ENCODE results near the gene PPIL6.

Gene PPIL6

GRCh38 chr6:109443425-109443950 is 3.1 kb upstream of the PPIL6 start:
- H2BK5ac ChIP-seq (ENCODE audit: low read depth, low read length, poor library complexity, severe bottlenecking): no peak overlapping the region
- H2BK12ac ChIP-seq (ENCODE audit: low read length in 2 of 2): no peak overlapping the region
- H2AK5ac ChIP-seq (ENCODE audit: low read length, severe bottlenecking): no peak overlapping the region
- no peak for DNase-seq
- no peak overlapping the region for H3K27ac ChIP-seq (ENCODE audit: low read length, poor library complexity, severe bottlenecking)
- H3K18ac ChIP-seq (ENCODE audit: low read depth in 1 of 2, low read length in 2 of 2): no peak overlapping the region
- no peak overlapping the region for H2BK15ac ChIP-seq (ENCODE audit: low read depth, poor library complexity, severe bottlenecking)
- no peak overlapping the region for H3K4me3 ChIP-seq (ENCODE audit: insufficient read depth in 1 of 2, low read depth in 1 of 2, low read length in 2 of 2)
- no peak overlapping the region for H2AFZ ChIP-seq (ENCODE audit: low read depth, low read length)
- H3K4ac ChIP-seq (ENCODE audit: low read depth in 1 of 2, low read length in 2 of 2): no peak overlapping the region
- WGBS: 95% methylated on average over 10 of the region's 10 CpGs
- H3K27me3 ChIP-seq (ENCODE audit: control insufficient read depth in 1 of 2, insufficient read depth in 1 of 2, low read length in 2 of 2): no peaks in the 10 kb centered on the region
- H4K8ac ChIP-seq (ENCODE audit: low read length): no peak overlapping the region
- H3K4me2 ChIP-seq (ENCODE audit: low read length, poor library complexity, severe bottlenecking): no peak overlapping the region
- peaks cover 26% of the 10 kb centered on the region for H3K79me1 ChIP-seq (replicated peaks; ENCODE audit: low read length, poor library complexity, severe bottlenecking)
- no peak overlapping the region for H3K14ac ChIP-seq (ENCODE audit: low read length in 2 of 2)
- H2BK120ac ChIP-seq (ENCODE audit: low read depth, low read length): no peak overlapping the region
- H3K9me3 ChIP-seq (ENCODE audit: control insufficient read depth, low read length): no peaks in the 10 kb centered on the region
- no peak overlapping the region for H4K91ac ChIP-seq (ENCODE audit: low read length)
- H3K4me1 ChIP-seq (ENCODE audit: control insufficient read depth, insufficient read depth, low read depth, low read length): peaks cover 15% of the 10 kb centered on the region
- no peak overlapping the region for H3K23ac ChIP-seq (ENCODE audit: low read length in 2 of 2)
- no peak overlapping the region for H3K9ac ChIP-seq (ENCODE audit: low read length)
- peaks cover 57 to 66% of the 10 kb centered on the region in 2 experiments for H3K36me3 ChIP-seq (ENCODE audit: control insufficient read depth in 1 of 2, insufficient read depth in 2 of 2, low read depth in 1 of 2, low read length in 2 of 2)

- Histone ChIP-seq H3K9me3 (ENCODE audit: control insufficient read depth, low read length) (no peaks in the 10 kb centered on the region), H2BK15ac (ENCODE audit: low read depth, poor library complexity, severe bottlenecking) (no peak overlapping the region), H4K91ac (ENCODE audit: low read length) (no peak overlapping the region), H2BK120ac (ENCODE audit: low read depth, low read length) (no peak overlapping the region), H3K14ac (ENCODE audit: low read length in 2 of 2) (no peak overlapping the region), H2AK5ac (ENCODE audit: low read length, severe bottlenecking) (no peak overlapping the region), H3K4ac (ENCODE audit: low read depth in 1 of 2, low read length in 2 of 2) (no peak overlapping the region), H3K79me1 (replicated peaks; ENCODE audit: low read length, poor library complexity, severe bottlenecking) (peaks cover 26% of the 10 kb centered on the region), H3K4me1 (ENCODE audit: control insufficient read depth, insufficient read depth, low read depth, low read length) (peaks cover 13% of the 10 kb centered on the region), H2BK5ac (ENCODE audit: low read depth, low read length, poor library complexity, severe bottlenecking) (no peak overlapping the region), H2AFZ (ENCODE audit: low read depth, low read length) (no peak overlapping the region), H2BK12ac (ENCODE audit: low read length in 2 of 2) (no peak overlapping the region), H4K8ac (ENCODE audit: low read length) (peak overlapping the region; percentile 1), H3K36me3 (ENCODE audit: control insufficient read depth in 1 of 2, insufficient read depth in 2 of 2, low read depth in 1 of 2, low read length in 2 of 2) (peaks cover 55 to 56% of the 10 kb centered on the region in 2 experiments), H3K4me2 (ENCODE audit: low read length, poor library complexity, severe bottlenecking) (no peak overlapping the region), H3K27me3 (ENCODE audit: control insufficient read depth in 1 of 2, insufficient read depth in 1 of 2, low read length in 2 of 2) (no peaks in the 10 kb centered on the region), H3K4me3 (ENCODE audit: insufficient read depth in 1 of 2, low read depth in 1 of 2, low read length in 2 of 2) (peak overlapping the region in 1 of 2 experiments; percentile 87), H3K9ac (ENCODE audit: low read length) (no peak overlapping the region), H3K23ac (ENCODE audit: low read length in 2 of 2) (no peak overlapping the region), H3K27ac (ENCODE audit: low read length, poor library complexity, severe bottlenecking) (no peak overlapping the region), H3K18ac (ENCODE audit: low read depth in 1 of 2, low read length in 2 of 2) (no peak overlapping the region)
- no peak for DNase-seq
- 83% methylated on average over 6 of the region's 6 CpGs for WGBS
Measured at GRCh38 chr6:109442393-109442924, 2.0 kb upstream of the PPIL6 start.

- H3K14ac ChIP-seq (ENCODE audit: low read length in 2 of 2): peak overlapping the region; percentile 82 to 94
- peak overlapping the region; percentile 90 for H2AFZ ChIP-seq (ENCODE audit: low read depth, low read length)
- H2BK12ac ChIP-seq (ENCODE audit: low read length in 2 of 2): peak overlapping the region in 1 of 2 experiments; percentile 37
- H2BK15ac ChIP-seq (ENCODE audit: low read depth, poor library complexity, severe bottlenecking): peak overlapping the region; percentile 91
- H3K4me3 ChIP-seq (ENCODE audit: insufficient read depth in 1 of 2, low read depth in 1 of 2, low read length in 2 of 2): peak overlapping the region; percentile 86 to 87
- H2BK120ac ChIP-seq (ENCODE audit: low read depth, low read length): peak overlapping the region; percentile 65
- peaks cover 13% of the 10 kb centered on the region for H3K4me1 ChIP-seq (ENCODE audit: control insufficient read depth, insufficient read depth, low read depth, low read length)
- H2BK5ac ChIP-seq (ENCODE audit: low read depth, low read length, poor library complexity, severe bottlenecking): no peak overlapping the region
- H3K9me3 ChIP-seq (ENCODE audit: control insufficient read depth, low read length): no peaks in the 10 kb centered on the region
- H4K8ac ChIP-seq (ENCODE audit: low read length): peak overlapping the region; percentile 96
- H3K4me2 ChIP-seq (ENCODE audit: low read length, poor library complexity, severe bottlenecking): peak overlapping the region; percentile 98
- H3K9ac ChIP-seq (ENCODE audit: low read length): peak overlapping the region; percentile 97
- H3K4ac ChIP-seq (ENCODE audit: low read depth in 1 of 2, low read length in 2 of 2): peak overlapping the region; percentile 26 to 77
- H4K91ac ChIP-seq (ENCODE audit: low read length): peak overlapping the region; percentile 88
- H2AK5ac ChIP-seq (ENCODE audit: low read length, severe bottlenecking): no peak overlapping the region
- peak; percentile 85 for DNase-seq
- peak overlapping the region in 1 of 2 experiments; percentile 90 for H3K23ac ChIP-seq (ENCODE audit: low read length in 2 of 2)
- peak overlapping the region; percentile 82 to 97 for H3K18ac ChIP-seq (ENCODE audit: low read depth in 1 of 2, low read length in 2 of 2)
- WGBS: 4% methylated on average over 28 of the region's 31 CpGs
- peaks cover 43 to 44% of the 10 kb centered on the region in 2 experiments for H3K36me3 ChIP-seq (ENCODE audit: control insufficient read depth in 1 of 2, insufficient read depth in 2 of 2, low read depth in 1 of 2, low read length in 2 of 2)
- peak overlapping the region; percentile 47 for H3K27ac ChIP-seq (ENCODE audit: low read length, poor library complexity, severe bottlenecking)
- no peaks in the 10 kb centered on the region for H3K27me3 ChIP-seq (ENCODE audit: control insufficient read depth in 1 of 2, insufficient read depth in 1 of 2, low read length in 2 of 2)
- peaks cover 22% of the 10 kb centered on the region for H3K79me1 ChIP-seq (replicated peaks; ENCODE audit: low read length, poor library complexity, severe bottlenecking)
Measured at GRCh38 chr6:109441069-109441816, 815 bp upstream of the PPIL6 start.

GRCh38 chr6:109436041-109436440 is 4.4 kb downstream of the PPIL6 start:
- Histone ChIP-seq H3K14ac (ENCODE audit: low read length in 2 of 2) (no peak overlapping the region), H3K36me3 (ENCODE audit: control insufficient read depth in 1 of 2, insufficient read depth in 2 of 2, low read depth in 1 of 2, low read length in 2 of 2) (no peaks in the 10 kb centered on the region), H3K27me3 (ENCODE audit: control insufficient read depth in 1 of 2, insufficient read depth in 1 of 2, low read length in 2 of 2) (peaks cover 0 to 4% of the 10 kb centered on the region in 2 experiments), H2AK5ac (ENCODE audit: low read length, severe bottlenecking) (no peak overlapping the region), H3K9ac (ENCODE audit: low read length) (no peak overlapping the region), H2BK5ac (ENCODE audit: low read depth, low read length, poor library complexity, severe bottlenecking) (no peak overlapping the region), H3K4ac (ENCODE audit: low read depth in 1 of 2, low read length in 2 of 2) (no peak overlapping the region), H3K9me3 (ENCODE audit: control insufficient read depth, low read length) (no peaks in the 10 kb centered on the region), H3K23ac (ENCODE audit: low read length in 2 of 2) (no peak overlapping the region), H3K18ac (ENCODE audit: low read depth in 1 of 2, low read length in 2 of 2) (no peak overlapping the region), H3K4me3 (ENCODE audit: insufficient read depth in 1 of 2, low read depth in 1 of 2, low read length in 2 of 2) (no peak overlapping the region), H2BK12ac (ENCODE audit: low read length in 2 of 2) (no peak overlapping the region), H3K27ac (ENCODE audit: low read length, poor library complexity, severe bottlenecking) (no peak overlapping the region), H2BK15ac (ENCODE audit: low read depth, poor library complexity, severe bottlenecking) (no peak overlapping the region), H3K79me1 (replicated peaks; ENCODE audit: low read length, poor library complexity, severe bottlenecking) (peaks cover 1% of the 10 kb centered on the region), H2BK120ac (ENCODE audit: low read depth, low read length) (no peak overlapping the region), H4K8ac (ENCODE audit: low read length) (no peak overlapping the region), H3K4me2 (ENCODE audit: low read length, poor library complexity, severe bottlenecking) (no peak overlapping the region), H2AFZ (ENCODE audit: low read depth, low read length) (no peak overlapping the region), H4K91ac (ENCODE audit: low read length) (no peak overlapping the region), H3K4me1 (ENCODE audit: control insufficient read depth, insufficient read depth, low read depth, low read length) (peaks cover 3% of the 10 kb centered on the region)
- 93% methylated on average over 4 of the region's 5 CpGs for WGBS
- DNase-seq: no peak

Measured in mesenchymal stem cell (in vitro differentiated cells and primary cell).